T-helper 2 cell (primary cell): Measurements from ENCODE around the gene REXO4.

Experiments used
- DNase-seq, 5 experiments: peaks; one replicate each; pipeline versions ENCODE4 v3.0.0 to v3.0.0-alpha.2; 2012 to 2022

REXO4 gene

DNA sequence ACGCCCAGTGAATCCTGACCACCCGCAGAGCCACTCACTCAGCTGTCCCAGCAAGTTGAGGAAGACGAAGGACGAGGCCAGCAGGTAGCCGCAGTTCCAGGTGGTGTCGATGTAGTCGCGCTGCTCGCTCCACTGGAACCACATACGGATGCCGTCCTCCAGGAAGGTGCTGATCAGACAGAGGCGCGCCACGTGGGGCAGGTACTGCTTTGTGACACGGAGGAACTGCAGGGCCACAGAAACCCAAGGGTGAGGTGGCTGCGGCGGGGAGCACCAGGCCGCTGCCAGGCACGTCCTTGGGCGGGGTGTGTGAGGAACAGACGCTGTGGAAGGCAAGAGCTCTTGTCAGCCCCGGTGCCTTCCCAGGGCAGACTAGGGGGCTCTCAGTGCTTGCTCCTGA, 50.6 kb downstream of the REXO4 start:
- no peak for DNase-seq

- no peak for DNase-seq
These were observed 51.4 kb downstream of the REXO4 start for GRCh38 chr9:133366435-133366834.

- no peak for DNase-seq
These were observed 55.3 kb downstream of the REXO4 start for GRCh38 chr9:133362359-133363044.

GRCh38 chr9:133361507-133362092, 56.2 kb downstream of the REXO4 start:
- no peak for DNase-seq

DNA sequence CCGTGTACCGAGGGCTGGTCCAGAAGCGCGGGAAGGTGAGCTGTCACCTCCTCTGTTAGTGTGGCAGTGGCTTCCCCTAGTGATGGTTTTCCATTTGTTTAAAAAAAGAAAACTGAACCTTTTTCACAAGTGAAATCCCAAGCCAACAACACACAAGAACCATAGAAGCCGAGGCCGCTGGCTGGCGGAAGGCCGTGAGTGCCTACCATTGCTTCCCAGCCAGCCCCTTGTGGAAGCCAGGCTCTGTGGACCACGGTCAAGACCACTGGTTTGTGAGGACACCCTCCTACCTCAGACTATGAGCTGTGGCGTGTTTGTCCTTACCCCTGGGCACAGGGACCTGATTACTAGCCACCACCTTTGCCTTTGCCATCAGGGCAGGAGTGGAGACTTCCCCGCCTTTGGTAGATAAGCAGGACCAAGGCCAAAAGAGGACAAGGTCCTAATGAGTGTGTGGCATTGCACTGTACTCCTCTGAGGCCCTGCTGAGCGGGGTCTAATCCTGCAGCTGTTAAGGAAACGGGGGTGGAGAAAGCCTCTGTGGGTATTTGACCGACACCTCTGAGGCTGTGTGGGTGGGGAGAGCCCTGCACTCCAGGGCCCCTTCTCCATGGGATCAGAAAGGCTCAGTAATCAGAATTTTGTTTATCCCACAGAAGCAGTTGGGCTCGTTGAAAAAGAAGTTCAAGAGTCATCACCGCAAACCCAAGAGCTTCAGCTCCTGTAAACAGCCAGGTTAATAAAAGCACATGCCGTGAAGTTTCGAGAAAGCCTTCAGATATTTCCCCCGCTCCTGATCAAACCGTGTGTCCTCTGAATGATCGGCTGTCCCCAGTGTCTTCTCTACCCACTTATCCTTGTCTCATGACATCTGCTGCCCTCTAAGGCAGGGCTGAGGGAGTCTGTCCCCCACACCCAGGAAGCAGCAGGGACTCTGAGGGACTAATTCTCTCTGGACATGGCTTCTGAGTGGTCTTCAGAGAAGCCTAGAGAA, 57.1 kb downstream of the REXO4 start:
- no peak for DNase-seq

GRCh38 chr9:133359399-133360175, 58.2 kb downstream of the REXO4 start:
- DNase-seq: no peak

DNA sequence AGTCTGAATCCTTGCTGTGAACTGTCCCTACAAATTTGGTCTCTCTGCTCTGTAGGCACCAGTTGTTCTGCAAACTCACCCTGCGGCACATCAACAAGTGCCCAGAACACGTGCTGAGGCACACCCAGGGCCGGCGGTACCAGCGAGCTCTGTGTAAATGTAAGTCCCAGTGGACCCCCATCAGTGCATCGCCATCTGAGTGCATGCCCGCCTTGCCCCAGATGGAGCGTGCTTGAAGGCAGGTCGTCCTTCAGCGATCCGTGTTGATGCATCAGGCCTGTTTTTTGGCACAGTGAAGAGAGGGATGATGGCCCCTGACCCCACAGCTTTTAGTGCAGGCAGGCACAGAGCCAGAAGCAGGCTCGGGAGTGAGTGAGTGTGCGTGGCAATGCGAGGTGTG, 60.2 kb downstream of the REXO4 start:
- DNase-seq: no peak

DNA sequence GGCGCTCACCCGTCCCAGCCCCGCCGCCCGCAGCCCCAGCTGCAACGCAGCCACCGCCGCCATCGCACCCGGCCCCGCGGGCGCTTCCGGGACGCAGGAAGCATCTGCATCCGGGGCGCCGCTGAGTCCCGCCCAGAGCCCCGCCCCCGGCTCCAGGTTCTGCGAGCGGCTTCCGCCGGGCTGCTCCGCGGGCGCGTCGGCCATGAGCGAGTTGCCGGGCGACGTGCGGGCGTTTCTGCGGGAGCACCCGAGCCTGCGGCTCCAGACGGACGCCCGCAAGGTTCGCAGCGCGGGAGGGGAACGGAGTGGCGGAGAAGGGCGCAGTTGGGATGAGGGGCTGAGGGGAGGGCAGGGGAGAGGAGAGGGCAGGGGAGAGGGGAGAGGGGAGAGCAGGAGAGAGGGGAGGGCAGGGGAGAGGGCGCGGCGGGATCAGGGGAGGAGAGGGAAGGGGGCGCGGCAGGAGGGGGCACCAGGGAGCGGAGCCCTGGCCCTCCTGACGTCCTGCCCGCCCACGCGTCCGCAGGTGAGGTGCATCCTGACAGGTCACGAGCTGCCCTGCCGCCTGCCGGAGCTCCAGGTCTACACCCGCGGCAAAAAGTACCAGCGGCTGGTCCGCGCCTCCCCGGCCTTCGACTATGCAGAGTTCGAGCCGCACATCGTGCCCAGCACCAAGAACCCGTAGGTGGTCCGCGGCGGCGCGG, 61.3 kb downstream of the REXO4 start, which contains the start of the genes SURF1 and SURF2:
TSS of gene SURF1 (minus strand) at position 97 of the 701 bp plus-strand sequence. CDS start at position 63, 34 bp downstream.
TSS of gene SURF2 (plus strand) at position 160 of the 701 bp plus-strand sequence. CDS start at position 203, 43 bp downstream.
- peak; percentile 79 to 91 (median 86) for DNase-seq
